22Rv1 (cell line): ENCODE measurements around the gene SUMF1.

Source experiments
- H3K27ac ChIP-seq: fragments of 450-650 bp; 2 replicates; pipeline ENCODE4 v1.5.1; 2017
- ZFX ChIP-seq: fragments of 450-650 bp; IDR thresholded peaks from 2 replicates; pipeline ENCODE4 v1.6.1; 2017; ENCODE audit warnings: antibody characterized with exemption, borderline replicate concordance
- TF ChIP-seq, protein P1 (sequence below): fragments of 450-650 bp; IDR thresholded peaks from 2 replicates; pipeline ENCODE4 v1.5.1; 2017; ENCODE audit warnings: mild to moderate bottlenecking

The SUMF1 gene

DNA sequence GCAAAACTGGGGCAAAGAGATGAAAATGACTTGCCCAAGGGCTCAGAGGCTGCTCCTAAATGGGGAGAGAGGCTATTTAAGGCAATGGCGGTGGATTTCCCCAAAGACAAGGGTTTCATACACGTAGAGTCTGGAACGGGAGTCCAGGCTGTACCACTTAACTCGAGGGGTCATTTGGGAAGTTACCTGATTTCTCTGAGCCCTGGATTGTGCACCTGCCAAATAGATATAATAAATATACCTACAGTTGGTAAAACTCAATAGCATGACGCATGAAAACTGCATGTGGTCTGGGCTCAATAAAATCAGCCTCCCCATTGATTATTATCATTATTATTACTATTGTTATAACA lies 24.8 kb upstream of the SUMF1 start:
- TF ChIP-seq ZFX: no peak
- TF ChIP-seq, protein P1, sequence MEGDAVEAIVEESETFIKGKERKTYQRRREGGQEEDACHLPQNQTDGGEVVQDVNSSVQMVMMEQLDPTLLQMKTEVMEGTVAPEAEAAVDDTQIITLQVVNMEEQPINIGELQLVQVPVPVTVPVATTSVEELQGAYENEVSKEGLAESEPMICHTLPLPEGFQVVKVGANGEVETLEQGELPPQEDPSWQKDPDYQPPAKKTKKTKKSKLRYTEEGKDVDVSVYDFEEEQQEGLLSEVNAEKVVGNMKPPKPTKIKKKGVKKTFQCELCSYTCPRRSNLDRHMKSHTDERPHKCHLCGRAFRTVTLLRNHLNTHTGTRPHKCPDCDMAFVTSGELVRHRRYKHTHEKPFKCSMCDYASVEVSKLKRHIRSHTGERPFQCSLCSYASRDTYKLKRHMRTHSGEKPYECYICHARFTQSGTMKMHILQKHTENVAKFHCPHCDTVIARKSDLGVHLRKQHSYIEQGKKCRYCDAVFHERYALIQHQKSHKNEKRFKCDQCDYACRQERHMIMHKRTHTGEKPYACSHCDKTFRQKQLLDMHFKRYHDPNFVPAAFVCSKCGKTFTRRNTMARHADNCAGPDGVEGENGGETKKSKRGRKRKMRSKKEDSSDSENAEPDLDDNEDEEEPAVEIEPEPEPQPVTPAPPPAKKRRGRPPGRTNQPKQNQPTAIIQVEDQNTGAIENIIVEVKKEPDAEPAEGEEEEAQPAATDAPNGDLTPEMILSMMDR: no peak
- no peak overlapping the region for H3K27ac ChIP-seq

DNA sequence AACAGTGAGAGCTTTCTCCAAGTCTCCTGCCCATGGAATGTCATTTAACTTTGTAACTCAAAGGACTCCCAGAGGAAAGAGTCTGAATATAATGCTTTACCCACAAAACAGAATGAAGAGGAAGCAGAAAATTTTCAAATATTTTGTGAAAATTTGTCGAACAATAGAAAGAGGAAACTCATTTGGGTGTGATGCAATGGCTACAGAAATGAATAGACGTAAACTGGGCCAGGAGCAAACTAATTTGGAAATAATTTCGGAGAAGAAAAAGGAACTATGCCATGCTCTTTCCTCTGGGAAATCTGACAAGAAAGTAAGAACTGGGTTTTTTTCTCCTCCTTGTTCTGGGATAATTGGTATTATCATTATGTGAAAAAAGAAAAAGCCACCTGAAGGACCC lies 11.2 kb upstream of the SUMF1 start:
- TF ChIP-seq, protein P1: no peak
- TF ChIP-seq ZFX: no peak
- H3K27ac ChIP-seq: no peak overlapping the region

GRCh38 chr3:4476496-4476895 lies 9.4 kb upstream of the SUMF1 start:
- H3K27ac ChIP-seq: no peak overlapping the region
- TF ChIP-seq ZFX: no peak
- TF ChIP-seq, protein P1: no peak

DNA sequence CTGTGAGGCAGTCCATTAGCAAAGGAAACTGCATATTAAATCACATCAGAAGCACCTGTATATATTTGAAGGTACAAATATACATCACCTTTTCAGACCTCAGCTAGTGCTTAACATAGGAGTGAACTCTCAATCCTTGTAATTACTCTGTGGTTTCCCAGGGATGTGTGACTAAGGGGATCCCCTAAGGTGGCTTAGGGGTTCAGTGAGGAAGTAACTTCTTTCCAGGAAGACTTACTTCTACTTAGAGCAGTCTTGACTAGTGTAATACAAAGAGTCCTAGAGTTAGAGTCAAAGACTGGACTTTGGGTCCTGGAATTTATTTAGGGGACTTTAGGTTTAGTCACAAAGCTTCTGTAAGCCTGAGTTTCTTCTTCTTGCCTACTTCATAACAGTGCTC lies 8.7 kb upstream of the SUMF1 start:
- TF ChIP-seq ZFX: no peak

GRCh38 chr3:4474683-4475490 lies 7.8 kb upstream of the SUMF1 start:
- no peak overlapping the region for H3K27ac ChIP-seq

More for the DNA sequence above, 8.7 kb upstream of the SUMF1 start:
- no peak overlapping the region for H3K27ac ChIP-seq

GRCh38 chr3:4472766-4473165 lies 5.7 kb upstream of the SUMF1 start:
- H3K27ac ChIP-seq: no peak overlapping the region
- TF ChIP-seq ZFX: no peak
- TF ChIP-seq, protein P1: no peak

More at GRCh38 chr3:4474683-4475490, 7.8 kb upstream of the SUMF1 start:
- TF ChIP-seq, protein P1: no peak
- no peak for TF ChIP-seq ZFX

GRCh38 chr3:4472312-4472711 lies 5.2 kb upstream of the SUMF1 start:
- no peak for TF ChIP-seq ZFX
- TF ChIP-seq, protein P1: no peak
- no peak overlapping the region for H3K27ac ChIP-seq
